Ovary (tissue), 9 donors: Measurements from ENCODE around the gene COL1A2. TPM values are rescaled to one million over a fixed set of nuclear protein-coding genes. Genes with fewer than 3 reads are reported as not detected.

Experiments
- DNase-seq, 5 donors: peaks; one replicate each; pipeline ENCODE4 v3.0.0-alpha.2; 2019 to 2020
- H3K27ac ChIP-seq, 2 donors: fragments of 200-600 bp; one replicate each; pipeline versions ENCODE4 v1.5.1 to v1.8.0; 2019 to 2022
- H3K27me3 ChIP-seq: fragments of 200-600 bp; one replicate; pipeline ENCODE4 v1.8.0; 2022
- H3K36me3 ChIP-seq: fragments of 200-600 bp; sonication (generic); one replicate; pipeline ENCODE4 v1.5.1; 2019
- H3K4me1 ChIP-seq: one replicate; pipeline ENCODE4 v1.8.1; 2013; ENCODE audit warnings: mild to moderate bottlenecking, moderate library complexity; ENCODE audit not compliant: insufficient read depth
- H3K4me3 ChIP-seq: fragments of 200-600 bp; sonication (generic); one replicate; pipeline ENCODE4 v1.5.1; 2017
- H3K9me3 ChIP-seq, 2 donors: fragments of 200-600 bp in 1 of 2; sonication (generic) in 1 of 2; one replicate each; pipeline versions ENCODE4 v1.5.1 to v1.8.1; 2013 to 2019; ENCODE audit warnings: mild to moderate bottlenecking in 1 of 2, moderate library complexity in 1 of 2
- EP300 ChIP-seq: sonication (generic); formaldehyde crosslinking; IDR thresholded peaks from one replicate; pipeline ENCODE4 v1.6.1; 2017; ENCODE audit warnings: antibody characterized with exemption
- POLR2A ChIP-seq: fragments of 450-650 bp; IDR thresholded peaks from one replicate; pipeline ENCODE4 v1.6.1; 2017; ENCODE audit warnings: antibody characterized with exemption, mild to moderate bottlenecking, moderate library complexity
- WGBS, 3 donors: extraction: QIAGEN DNeasy Blood & Tissue Kit in 1 of 3; methylation state at CpG; one replicate each; pipeline versions ENCODE4 v1.1.5 to v1.1.7; 2013 to 2017; 5-methylcytosine and 5-hydroxymethylcytosine counted together
- intact Hi-C, 4 donors: fragments of 100-400 bp; cut with DNase I; formaldehyde crosslinking; loops; one replicate each; pipeline versions ENCODE4 v1.11.0 to v1.15.1; 2022 to 2023
- polyA plus RNA-seq, 2 donors: library from polyadenylated mRNA; stranded (reverse); fragments of 200-250 nt in 1 of 2; fragments of 350-450 nt in 1 of 2; fragmentation: Illumina TruSeq in 1 of 2; extraction: RNeasy Lipid Tissue Mini Kit (QIAGEN cat#74804) in 1 of 2; gene quantifications; one replicate each; pipeline ENCODE4 v1.2.3, GENCODE V29; 2013 to 2014
- total RNA-seq, 7 donors: library from RNA; depleted of rRNA in 2 of 7; stranded (reverse); fragments of >200 nt in 2 of 7; fragmentation: NEBNext Ultra II Directional in 3 of 7; extraction: Animal tissue kit (Norgen Biotek cat#: 25700) in 3 of 7; gene quantifications; one replicate each; pipeline versions ENCODE4 v1.1.0 to v1.2.4, GENCODE V29; 2016 to 2023
- TF ChIP-seq, protein P1 (sequence below), 3 donors: fragments of 450-650 bp in 2 of 3; fragments of 200-600 bp in 1 of 3; IDR thresholded peaks; one replicate each; pipeline versions ENCODE4 v1.5.1 to v1.8.0; 2016 to 2022; ENCODE audit warnings: antibody characterized with exemption in 3 of 3, mild to moderate bottlenecking in 1 of 3
- donor health status: DM: no; HTN: no; CAD: no; lungs with moderate emphysema.
- donor health status: DM: no; HTN: no; CAD: no.
- donor health status: Bipolar disorder and iron deficiency.
- donor health status: DM: yes; HTN: yes; CAD: no.
- donor health status: DM: no; HTN: no; CAD: no.
- donor health status: DM: yes; HTN: yes; CAD: no.

The COL1A2 gene
- total and polyA plus RNA-seq, 9 donors = 133 to 2,370 (median 497) TPM

DNA sequence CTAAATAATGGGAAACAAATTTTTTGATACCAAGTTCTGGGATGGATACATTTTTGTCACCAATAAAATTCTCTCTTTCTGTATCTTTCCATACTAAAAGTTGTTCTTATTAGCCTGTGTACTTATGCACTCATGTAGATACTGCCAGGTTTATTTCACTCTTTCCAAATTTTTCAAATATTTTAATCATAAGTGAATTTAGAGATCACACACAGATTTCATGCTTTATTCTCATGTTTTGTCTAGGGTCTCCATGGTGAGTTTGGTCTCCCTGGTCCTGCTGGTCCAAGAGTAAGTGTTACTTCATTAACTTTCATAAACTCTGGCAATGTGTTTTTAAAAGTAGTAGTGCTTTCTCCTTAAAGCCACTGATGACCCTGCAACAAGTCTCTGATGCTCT is 20.3 kb downstream of the COL1A2 start:
- TF ChIP-seq POLR2A (no peak), EP300 (no peak)
- TF ChIP-seq, protein P1, sequence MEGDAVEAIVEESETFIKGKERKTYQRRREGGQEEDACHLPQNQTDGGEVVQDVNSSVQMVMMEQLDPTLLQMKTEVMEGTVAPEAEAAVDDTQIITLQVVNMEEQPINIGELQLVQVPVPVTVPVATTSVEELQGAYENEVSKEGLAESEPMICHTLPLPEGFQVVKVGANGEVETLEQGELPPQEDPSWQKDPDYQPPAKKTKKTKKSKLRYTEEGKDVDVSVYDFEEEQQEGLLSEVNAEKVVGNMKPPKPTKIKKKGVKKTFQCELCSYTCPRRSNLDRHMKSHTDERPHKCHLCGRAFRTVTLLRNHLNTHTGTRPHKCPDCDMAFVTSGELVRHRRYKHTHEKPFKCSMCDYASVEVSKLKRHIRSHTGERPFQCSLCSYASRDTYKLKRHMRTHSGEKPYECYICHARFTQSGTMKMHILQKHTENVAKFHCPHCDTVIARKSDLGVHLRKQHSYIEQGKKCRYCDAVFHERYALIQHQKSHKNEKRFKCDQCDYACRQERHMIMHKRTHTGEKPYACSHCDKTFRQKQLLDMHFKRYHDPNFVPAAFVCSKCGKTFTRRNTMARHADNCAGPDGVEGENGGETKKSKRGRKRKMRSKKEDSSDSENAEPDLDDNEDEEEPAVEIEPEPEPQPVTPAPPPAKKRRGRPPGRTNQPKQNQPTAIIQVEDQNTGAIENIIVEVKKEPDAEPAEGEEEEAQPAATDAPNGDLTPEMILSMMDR (IDR thresholded peaks at IDR 0.05) = no peak
- no peaks in the 10 kb centered on the region for H3K36me3 ChIP-seq
- intact Hi-C loops = loop anchor here in 1 of 4 donors (5.0 kb wide), 1 partner anchor 493 kb away; the partner anchor contains the start of gene GNG11

DNA sequence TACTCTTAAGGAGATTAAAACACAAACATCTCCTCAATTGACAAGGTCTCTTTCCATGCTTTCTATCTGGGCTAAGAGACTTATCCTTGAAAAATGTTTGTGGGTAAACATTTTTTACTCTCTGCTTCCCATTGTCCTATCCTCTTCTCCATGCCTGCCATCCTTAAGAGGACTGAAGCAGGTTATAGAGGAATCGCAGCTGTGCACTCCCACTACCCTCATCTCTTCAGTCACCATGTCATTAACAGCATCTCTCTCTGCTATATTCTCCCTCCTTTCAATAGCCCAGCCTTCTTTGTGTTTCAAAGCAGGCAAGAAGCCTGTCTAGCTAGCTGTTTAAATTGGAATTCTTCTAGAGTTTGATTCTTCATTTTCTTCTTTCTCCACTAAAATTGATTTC is 22.6 kb downstream of the COL1A2 start:
- TF ChIP-seq, protein P1 (IDR thresholded peaks at IDR 0.05) = no peak
- TF ChIP-seq EP300 = no peak
- TF ChIP-seq POLR2A = no peak
- Histone ChIP-seq H3K27ac (peak overlapping the region in 1 of 2 donors; percentile 35), H3K4me3 (no peak overlapping the region), H3K27me3 (no peaks in the 10 kb centered on the region), H3K36me3 (no peaks in the 10 kb centered on the region), H3K4me1 (peaks cover 9% of the 10 kb centered on the region), H3K9me3 (no peaks in the 10 kb centered on the region)
- intact Hi-C loops = no loop called here
- no peak for DNase-seq
- 14 to 26% (median 21%) methylated on average over 1 of the region's 1 CpG for WGBS, 3 donors

More for the DNA sequence above, 20.3 kb downstream of the COL1A2 start:
- Histone ChIP-seq H3K9me3 (no peaks in the 10 kb centered on the region), H3K27me3 (no peaks in the 10 kb centered on the region), H3K4me1 (peaks cover 9% of the 10 kb centered on the region), H3K4me3 (no peak overlapping the region), H3K27ac (peak overlapping the region in 1 of 2 donors; percentile 27)
- DNase-seq = no peak

DNA sequence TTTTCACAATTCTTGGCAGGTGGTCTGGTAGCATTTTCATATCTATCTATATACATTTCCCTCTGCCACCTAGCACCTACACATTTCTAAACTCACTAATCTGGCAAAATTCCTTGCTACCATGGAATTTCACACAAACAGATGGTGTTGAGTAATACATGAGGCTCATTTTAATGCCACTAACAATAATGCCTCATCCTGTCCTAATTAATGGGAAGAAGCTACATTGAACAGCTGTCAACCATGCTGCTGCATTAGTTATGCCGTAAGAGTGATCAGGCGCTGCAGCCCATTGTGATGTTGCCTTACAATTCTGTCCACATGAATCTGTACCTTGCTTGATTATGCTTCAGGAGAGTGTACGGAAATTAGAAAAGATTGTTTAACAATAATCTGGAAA is 23.2 kb downstream of the COL1A2 start:
- Histone ChIP-seq H3K4me3 (no peak overlapping the region), H3K9me3 (no peaks in the 10 kb centered on the region), H3K27ac (no peak overlapping the region), H3K4me1 (peaks cover 5% of the 10 kb centered on the region), H3K36me3 (no peaks in the 10 kb centered on the region), H3K27me3 (no peaks in the 10 kb centered on the region)
- TF ChIP-seq EP300 (no peak), POLR2A (no peak)
- TF ChIP-seq, protein P1 (IDR thresholded peaks at IDR 0.05) = no peak
- intact Hi-C loops = no loop called here
- DNase-seq = no peak
- WGBS, 3 donors = 52 to 61% (median 55%) methylated on average over 3 of the region's 3 CpGs

DNA sequence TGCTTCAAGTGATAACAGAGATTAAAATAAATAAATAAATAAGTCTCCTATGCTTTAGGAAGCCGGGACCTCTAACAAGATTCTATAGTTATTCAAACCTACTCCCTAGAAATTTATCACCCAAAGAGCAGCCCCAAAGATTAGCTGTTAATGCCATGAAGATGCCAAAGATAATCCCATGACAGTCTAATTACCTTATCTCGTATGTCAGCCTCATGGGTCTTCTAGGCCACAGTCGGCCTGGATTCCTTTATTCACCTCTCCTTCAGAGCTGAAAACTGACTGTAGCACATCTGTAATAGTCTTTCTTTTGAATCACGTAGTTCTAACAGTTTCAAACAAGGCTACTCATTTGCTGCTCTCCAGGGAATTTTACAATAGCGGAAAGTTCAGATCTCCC is 24.2 kb downstream of the COL1A2 start:
- TF ChIP-seq EP300 (no peak), POLR2A (no peak)
- TF ChIP-seq, protein P1 (IDR thresholded peaks at IDR 0.05) = no peak
- H3K4me3 ChIP-seq = no peak overlapping the region
- H3K4me1 ChIP-seq = peaks cover 1% of the 10 kb centered on the region
- DNase-seq = no peak
- no peaks in the 10 kb centered on the region for H3K9me3 ChIP-seq
- H3K27me3 ChIP-seq = no peaks in the 10 kb centered on the region
- H3K36me3 ChIP-seq = no peaks in the 10 kb centered on the region
- peak overlapping the region in 1 of 2 donors; percentile 30 for H3K27ac ChIP-seq
- 40 to 68% (median 66%) methylated on average over 5 of the region's 5 CpGs for WGBS, 3 donors
- intact Hi-C loops = no loop called here
